ENCODE measurements around the gene NOVA2.

DNA sequence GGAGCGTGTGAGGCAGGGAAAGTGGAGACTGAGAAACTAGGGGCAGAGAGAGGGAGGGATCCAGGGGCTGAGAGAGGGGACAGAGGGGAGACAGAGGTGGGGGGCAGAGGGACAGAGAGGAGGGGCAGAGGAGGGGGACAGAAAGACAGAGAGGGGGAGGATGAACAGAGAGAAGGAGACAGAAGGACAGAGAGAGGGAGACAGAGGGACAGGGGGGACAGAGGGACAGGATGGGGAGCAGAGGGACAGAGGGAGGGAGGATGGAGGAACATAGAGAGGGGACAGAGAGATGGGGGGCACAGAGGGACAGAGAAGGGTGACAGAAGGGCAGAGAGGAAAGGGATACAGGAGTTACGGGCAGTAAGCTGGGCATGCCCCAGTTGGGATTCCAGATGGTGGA is 44.4 kb downstream of the NOVA2 start:
- TF ChIP-seq CTCF (conservative IDR thresholded peaks at IDR 0.05) (no peak), EZH2 (IDR thresholded peaks at IDR 0.05; ENCODE audit: low read depth) (no peak)
